GM19463 (cell line): ENCODE results near the gene AIDA.
"Not testable (repeated sequence)": the region's sequence is repeated elsewhere in the genome, so short reads cannot be mapped to it uniquely, and the experiment has no call there.

ENCODE experiments used
- ATAC-seq: cut with Tn5 transposase; IDR thresholded peaks from one replicate; pipeline ENCODE4 v1.9.1; 2021; ENCODE audit warnings: mild to moderate bottlenecking, moderate library complexity; ENCODE audit not compliant: unreplicated experiment

The AIDA gene

GRCh38 chr1:222712253-222713090 lies at the start of gene AIDA, which contains the start of gene BROX:
TSS of gene AIDA (minus strand) at chr1:222712491. CDS start at chr1:222712317, 174 bp downstream.
TSS of gene BROX (plus strand) at chr1:222712564. CDS start at chr1:222715700, 3,136 bp downstream.
- ATAC-seq: peak; percentile 71

- ATAC-seq: no peak
Observed at GRCh38 chr1:222761083-222761482, 48.8 kb upstream of the AIDA start.

- no peak for ATAC-seq
Observed at GRCh38 chr1:222759451-222760035, 47.3 kb upstream of the AIDA start.

- no peak for ATAC-seq
Observed at GRCh38 chr1:222757646-222758268, 45.5 kb upstream of the AIDA start.

GRCh38 chr1:222754366-222755139 lies 42.3 kb upstream of the AIDA start:
- no peak for ATAC-seq

GRCh38 chr1:222751255-222751654 lies 39.0 kb upstream of the AIDA start:
- ATAC-seq: no peak

GRCh38 chr1:222750651-222751050 lies 38.4 kb upstream of the AIDA start:
- peak; percentile 61 for ATAC-seq

GRCh38 chr1:222749927-222750326 lies 37.6 kb upstream of the AIDA start:
- no peak for ATAC-seq

GRCh38 chr1:222741630-222742457 lies 29.6 kb upstream of the AIDA start:
- ATAC-seq: not testable (repeated sequence)

GRCh38 chr1:222739929-222740328 lies 27.6 kb upstream of the AIDA start:
- no peak for ATAC-seq

GRCh38 chr1:222739465-222739864 lies 27.2 kb upstream of the AIDA start:
- no peak for ATAC-seq

GRCh38 chr1:222736972-222737371 lies 24.7 kb upstream of the AIDA start, which contains the start of gene FAM177B:
TSS of gene FAM177B (plus strand) at chr1:222737202. CDS start at chr1:222746546, 9,344 bp downstream.
- ATAC-seq: no peak

- ATAC-seq: no peak
Observed at GRCh38 chr1:222736470-222736869, 24.2 kb upstream of the AIDA start.

- ATAC-seq: no peak
Observed at GRCh38 chr1:222734740-222735139, 22.4 kb upstream of the AIDA start.

- peak; percentile 97 for ATAC-seq
Observed at GRCh38 chr1:222732216-222733159, 20.2 kb upstream of the AIDA start.

- no peak for ATAC-seq
Observed at GRCh38 chr1:222730866-222731265, 18.6 kb upstream of the AIDA start.

- ATAC-seq: no peak
Observed at GRCh38 chr1:222728746-222729145, 16.5 kb upstream of the AIDA start.

- ATAC-seq: no peak
Observed at GRCh38 chr1:222716393-222716792, 4.1 kb upstream of the AIDA start.
